NCI-H748 treated with DMSO at 0.1 percent for 48 hours (cell line): ENCODE measurements around the gene C1QB.
"Not testable (repeated sequence)": the region's sequence is repeated elsewhere in the genome, so short reads cannot be mapped to it uniquely, and the experiment has no call there.

Experiments used
- DNase-seq: peaks from one replicate; lab custom pipeline; 2025; lab: John Stamatoyannopoulos, UW

Gene C1QB

GRCh38 chr1:22662986-22663408 lies 10.0 kb downstream of the C1QB start:
- no peak for DNase-seq

GRCh38 chr1:22665752-22666151 lies 12.7 kb downstream of the C1QB start:
- DNase-seq, result no peak

- DNase-seq, result no peak
Measured at GRCh38 chr1:22666412-22666811, 13.4 kb downstream of the C1QB start.

- not testable (repeated sequence) for DNase-seq
Measured at GRCh38 chr1:22668840-22669239, 15.8 kb downstream of the C1QB start.

- DNase-seq, result no peak
Measured at GRCh38 chr1:22670352-22670975, 17.4 kb downstream of the C1QB start.

GRCh38 chr1:22671999-22672398 lies 19.0 kb downstream of the C1QB start:
- DNase-seq, result no peak

- DNase-seq, result peak; percentile 44
Measured at GRCh38 chr1:22673486-22674409, 20.7 kb downstream of the C1QB start.

- DNase-seq, result no peak
Measured at GRCh38 chr1:22674410-22674749, 21.3 kb downstream of the C1QB start.

- not testable (repeated sequence) for DNase-seq
Measured at GRCh38 chr1:22676151-22676550, 23.1 kb downstream of the C1QB start.

GRCh38 chr1:22676916-22677583 lies 24.0 kb downstream of the C1QB start:
- DNase-seq, result no peak

- DNase-seq, result no peak
Measured at GRCh38 chr1:22677931-22678896, 25.2 kb downstream of the C1QB start.

- DNase-seq, result no peak
Measured at GRCh38 chr1:22680726-22681125, 27.7 kb downstream of the C1QB start.

GRCh38 chr1:22681556-22682276 lies 28.7 kb downstream of the C1QB start:
- DNase-seq, result no peak

GRCh38 chr1:22683547-22683946 lies 30.5 kb downstream of the C1QB start:
- no peak for DNase-seq

- DNase-seq, result no peak
Measured at GRCh38 chr1:22685591-22686059, 32.6 kb downstream of the C1QB start.

- DNase-seq, result no peak
Measured at GRCh38 chr1:22687191-22687590, 34.2 kb downstream of the C1QB start.

GRCh38 chr1:22688466-22688865 lies 35.4 kb downstream of the C1QB start:
- no peak for DNase-seq

- no peak for DNase-seq
Measured at GRCh38 chr1:22689505-22689904, 36.5 kb downstream of the C1QB start.

- DNase-seq, result no peak
Measured at GRCh38 chr1:22691031-22691753, 38.2 kb downstream of the C1QB start.

GRCh38 chr1:22694172-22694571 lies 41.1 kb downstream of the C1QB start:
- DNase-seq, result no peak
